Stimulated activated CD4-positive, alpha-beta T cell treated with anti-CD3 and anti-CD28 coated beads, Interleukin-15, amount 100 ng/mL, for 1 hour (primary cell): ENCODE results near the gene LATS2.
"Not testable (repeated sequence)": the region's sequence is repeated elsewhere in the genome, so short reads cannot be mapped to it uniquely, and the experiment has no call there.

Experiments
- DNase-seq, 2 donors: peaks; one replicate each; pipeline ENCODE4 v3.0.0-alpha.2; 2020; ENCODE audit warnings: low read depth in 1 of 2, low spot score in 1 of 2

Gene LATS2

DNA sequence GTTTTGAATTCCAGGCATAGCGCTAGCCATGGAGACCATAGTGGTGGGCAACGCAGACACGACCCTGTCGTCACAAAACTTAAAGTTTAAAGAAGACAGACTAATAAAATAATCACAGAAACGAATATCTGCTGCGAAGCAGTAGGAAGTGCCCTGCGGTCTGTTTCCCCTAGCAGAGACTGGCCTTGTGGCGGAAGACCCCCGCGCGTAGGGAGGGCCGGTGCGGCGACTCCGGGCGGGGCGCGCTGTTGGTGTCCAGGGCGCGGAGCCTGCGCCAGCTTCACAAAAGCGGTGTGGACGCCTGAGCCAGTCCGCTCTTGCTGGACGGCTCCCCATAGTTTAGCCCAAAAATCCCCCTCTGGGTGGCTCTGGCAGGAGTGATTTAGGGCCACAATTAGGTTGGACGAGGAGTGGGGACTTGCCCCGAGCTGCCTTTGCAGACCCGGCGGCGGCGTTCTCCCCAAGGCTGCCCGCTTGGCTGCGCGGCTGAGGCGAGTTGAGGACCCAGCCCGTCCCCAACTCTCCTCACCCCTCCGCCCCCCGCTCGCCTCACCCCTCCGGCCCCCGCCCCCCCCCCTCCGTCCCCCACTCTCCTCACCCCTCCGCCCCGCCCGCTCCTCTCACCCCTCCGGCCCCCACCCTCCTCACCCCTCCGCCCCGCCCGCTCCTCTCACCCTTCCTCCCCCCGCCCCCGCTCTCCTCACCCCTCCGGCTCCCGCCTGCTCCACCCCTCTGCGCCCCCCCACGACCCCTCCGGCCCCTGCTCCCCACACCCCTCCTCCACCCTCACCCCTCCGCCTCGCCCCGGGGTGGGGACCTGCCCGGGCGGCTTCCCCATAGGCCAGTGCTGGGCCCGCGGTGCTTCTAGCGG, 14.2 kb upstream of the LATS2 start:
- DNase-seq: no peak

DNA sequence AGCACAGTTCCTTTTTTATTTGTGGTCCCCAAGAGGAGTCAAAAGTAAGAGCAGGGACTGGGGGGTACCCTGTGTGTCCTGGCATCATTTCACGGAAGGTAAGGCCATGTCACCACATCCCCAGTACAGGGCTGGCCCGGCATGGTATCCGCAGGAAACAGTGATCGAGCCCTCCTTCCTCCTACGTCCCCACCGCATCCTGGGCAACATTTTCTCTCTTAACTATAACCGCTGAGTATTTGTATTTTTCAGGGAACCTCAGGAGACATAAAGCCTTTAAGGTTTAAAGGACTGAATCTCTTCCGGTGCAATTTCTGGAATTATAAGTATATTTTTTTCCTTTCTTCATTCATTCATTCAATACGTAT, 13.6 kb upstream of the LATS2 start:
- DNase-seq: no peak

DNA sequence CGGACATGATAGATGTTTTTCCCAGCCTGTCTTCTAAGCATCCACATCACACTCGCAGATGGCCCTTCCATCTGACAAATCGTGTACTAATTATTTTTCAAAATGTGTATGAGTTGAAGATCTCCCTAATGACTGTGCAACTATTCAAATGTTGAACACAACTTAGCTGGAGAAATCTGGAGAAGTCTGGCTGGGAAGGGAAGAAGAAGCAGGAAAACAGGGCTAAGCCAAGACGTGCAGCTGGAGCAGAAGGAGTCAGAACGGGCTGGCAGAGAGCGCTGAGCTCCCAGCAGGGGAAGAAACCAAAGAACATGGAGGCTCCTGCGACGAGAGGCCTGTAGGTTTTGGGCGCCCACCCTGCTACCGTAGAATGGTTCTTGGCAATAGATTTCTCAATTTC, 13.2 kb upstream of the LATS2 start:
- no peak for DNase-seq

DNA sequence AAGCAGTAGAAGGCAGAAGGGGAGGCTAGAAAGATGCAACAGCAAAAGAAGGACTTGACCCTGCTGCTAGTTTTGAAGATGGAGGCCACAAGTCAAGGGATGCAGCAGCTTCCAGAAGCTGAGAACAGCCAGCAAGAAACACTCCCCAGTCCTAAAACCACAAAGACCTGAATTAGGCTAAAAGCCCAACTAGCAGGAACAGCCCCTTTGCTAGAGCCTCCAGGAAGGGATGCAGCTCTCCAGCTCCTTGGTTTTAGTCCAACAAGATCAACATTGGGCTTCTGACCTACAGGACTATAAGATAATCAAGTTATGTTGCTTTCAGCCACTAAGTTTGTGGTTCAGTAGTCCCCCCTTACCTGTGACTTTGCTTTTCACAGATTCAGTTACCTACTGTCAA, 10.5 kb upstream of the LATS2 start:
- no peak for DNase-seq

DNA sequence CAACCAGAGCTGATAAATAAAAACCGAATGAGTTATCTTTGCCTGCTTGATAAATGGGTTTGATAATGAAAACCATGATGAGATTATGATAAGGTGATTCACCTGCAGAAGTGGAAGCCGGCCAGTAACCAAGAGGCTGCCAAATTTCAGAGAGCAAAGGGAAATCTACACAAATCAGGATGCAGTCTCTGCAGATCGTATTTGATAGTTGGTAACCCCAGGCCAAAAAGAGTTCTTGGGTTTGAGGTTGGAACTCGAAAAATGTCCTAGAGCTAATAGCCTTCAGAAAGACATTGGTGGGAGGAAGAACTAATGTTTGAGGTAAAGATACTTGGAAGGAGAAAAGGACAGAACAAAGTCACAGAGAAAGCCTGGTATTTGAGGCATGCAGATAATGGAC, 9.6 kb upstream of the LATS2 start:
- DNase-seq: no peak

DNA sequence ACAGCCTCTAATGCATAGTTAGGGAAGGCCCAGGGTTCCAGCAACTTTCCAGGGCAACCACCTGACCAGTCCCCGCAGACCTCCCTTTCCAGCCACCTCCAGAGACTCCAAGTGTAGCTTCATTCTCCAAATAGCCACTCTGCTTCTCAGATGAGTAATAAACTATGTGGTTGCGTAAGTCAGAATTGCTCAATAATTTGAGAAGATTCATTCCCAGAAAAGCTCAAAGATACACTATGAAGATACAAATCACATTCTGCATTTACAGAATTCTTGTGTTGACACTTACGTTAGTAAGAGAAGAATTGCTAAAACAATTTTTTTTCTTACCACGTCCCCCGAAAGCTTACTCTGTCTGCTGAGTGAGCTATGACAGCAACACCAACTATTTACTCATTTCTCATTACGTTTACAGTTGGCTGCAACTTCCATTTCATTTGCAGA, 8.2 kb upstream of the LATS2 start:
- DNase-seq: no peak

DNA sequence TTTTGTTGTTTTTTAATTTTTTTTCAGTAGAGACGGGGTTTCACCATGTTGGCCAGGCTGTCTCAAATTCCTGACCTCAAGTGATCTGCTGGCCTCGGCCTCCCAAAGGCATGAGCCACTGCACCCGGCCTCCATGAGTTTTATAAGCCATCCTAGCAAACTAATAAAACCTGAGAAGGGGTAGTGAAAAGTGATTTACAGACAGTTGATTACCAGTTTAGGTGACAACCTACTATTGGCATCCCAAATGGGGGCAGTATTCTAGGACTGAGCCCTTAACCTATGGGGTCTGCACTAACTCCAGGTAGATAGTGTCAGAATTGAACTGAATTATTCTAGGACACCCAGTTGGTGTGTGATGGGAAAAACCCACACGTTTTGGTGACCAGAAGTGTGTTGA, 6.5 kb upstream of the LATS2 start:
- no peak for DNase-seq

DNA sequence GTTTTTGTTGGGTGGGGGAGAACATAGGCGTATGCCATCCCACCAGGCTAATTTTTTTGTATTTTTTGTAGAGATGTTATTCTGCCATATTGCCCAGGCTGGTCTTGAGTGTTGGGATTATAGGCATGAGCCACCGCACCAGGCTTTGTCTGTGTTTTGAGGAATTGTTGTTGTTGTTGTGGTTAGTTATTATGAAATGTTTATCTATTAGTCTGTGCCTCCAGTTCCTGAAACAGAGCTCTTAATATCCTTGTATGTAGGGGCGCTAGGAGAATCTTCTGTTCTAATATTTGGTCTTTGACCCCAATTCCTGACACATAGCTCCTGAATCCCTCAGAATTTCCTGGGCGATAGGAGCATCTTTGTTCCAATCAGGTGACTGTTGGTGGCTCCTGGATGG, 5.6 kb upstream of the LATS2 start:
- no peak for DNase-seq

DNA sequence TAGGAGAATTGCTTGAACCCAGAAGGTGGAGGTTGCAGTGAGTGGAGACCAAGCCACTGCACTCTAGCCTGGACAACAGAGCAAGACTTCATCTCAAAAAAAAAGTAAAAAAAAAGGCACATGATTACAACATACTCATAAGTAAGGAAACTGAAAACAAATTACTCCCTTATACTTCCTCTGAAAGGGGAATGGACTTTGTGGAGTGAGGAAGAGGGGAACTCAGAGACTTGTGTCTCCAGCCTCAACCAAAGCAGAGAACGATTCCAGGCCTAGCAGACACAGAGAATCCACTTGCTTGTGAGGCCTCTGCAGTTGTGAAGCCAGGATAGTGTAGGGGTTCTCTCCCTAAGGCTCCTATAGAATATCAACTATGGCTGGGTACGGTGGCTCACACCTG, 4.3 kb upstream of the LATS2 start:
- DNase-seq: no peak

DNA sequence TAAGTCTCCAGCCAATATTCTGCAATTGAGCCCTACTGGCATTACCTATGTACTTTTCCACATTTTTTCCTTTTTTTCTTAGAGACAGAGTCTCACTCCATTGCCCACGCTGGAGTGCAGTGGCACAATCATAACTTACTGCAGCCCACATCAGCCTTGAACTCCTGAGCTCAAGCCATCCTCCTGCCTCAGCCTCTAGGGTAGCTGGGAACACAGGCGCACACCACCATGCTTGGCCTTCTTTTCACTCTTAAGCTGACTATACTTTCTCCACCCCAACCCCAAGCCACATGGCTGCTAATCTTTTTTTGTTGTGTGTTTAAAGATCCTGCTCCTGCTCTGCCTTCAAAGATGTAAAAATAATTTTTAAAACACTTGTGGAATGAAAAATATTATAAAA, 1.6 kb upstream of the LATS2 start:
- DNase-seq: no peak

DNA sequence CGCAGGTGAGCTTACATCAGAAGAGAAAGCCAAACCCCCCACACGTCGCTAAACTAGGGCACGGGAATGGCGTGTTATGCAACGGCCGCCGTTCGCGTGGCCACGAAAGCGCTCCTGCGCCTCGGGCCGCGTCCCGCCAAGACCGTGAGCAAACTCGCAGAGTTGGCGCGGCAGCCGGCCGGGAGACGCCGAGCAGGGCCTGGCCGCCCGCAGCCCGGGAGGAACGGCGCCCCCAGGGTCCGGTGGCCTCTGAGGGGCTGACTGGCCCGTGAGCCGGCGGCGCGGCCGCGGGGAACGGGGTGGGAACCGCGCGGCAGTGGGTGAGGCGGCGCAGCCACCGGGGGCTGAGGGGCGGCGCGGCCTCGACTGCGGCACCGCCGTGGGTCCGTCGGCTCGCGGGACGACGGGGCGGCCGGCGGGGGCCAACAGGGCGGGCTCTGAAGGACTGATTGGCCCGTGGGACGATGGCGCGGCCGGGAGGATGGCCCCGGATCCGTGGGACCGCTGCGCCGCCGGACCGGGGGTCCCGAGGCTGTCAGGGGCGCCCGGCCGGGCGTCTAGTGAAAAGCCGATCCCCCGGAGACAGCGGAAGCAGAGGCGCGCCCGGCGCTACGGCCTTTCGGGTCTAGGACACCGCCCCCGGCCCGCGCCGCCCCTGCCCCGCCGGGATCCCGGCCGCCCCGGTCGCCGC, 903 bp downstream of the LATS2 start:
- DNase-seq: no peak

DNA sequence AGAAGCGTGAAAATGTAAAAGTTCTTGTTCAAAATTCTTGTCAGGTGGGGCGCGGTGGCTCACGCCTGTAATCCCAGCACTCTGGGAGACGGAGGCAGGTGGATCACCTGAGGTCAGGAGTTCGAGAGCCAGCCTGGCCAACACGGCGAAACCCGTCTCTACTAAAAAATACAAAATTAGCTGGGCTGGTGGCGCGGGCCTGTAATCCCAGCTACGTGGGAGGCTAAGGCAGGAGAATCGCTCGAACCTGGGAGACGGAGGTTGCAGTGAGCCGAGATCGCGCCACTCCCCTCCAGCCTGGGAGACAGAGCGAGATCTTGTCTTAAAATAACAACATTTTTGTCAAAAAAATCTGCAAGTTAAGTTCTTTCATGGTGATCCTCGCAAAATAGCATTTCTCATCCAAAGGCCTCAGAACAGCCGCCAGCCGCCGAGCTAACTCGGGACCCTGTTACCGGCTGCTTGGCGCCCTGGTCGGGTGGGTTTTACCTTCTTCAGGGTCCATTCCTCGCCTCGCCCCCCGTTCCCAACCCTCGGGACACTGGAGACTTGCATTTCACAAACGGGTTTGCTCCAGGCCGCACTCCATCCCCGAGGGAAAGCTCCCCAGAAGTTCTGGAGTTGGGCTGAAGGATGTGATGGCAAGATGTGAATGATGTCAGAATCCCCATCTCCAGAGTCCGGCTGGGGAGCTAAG, 1.6 kb downstream of the LATS2 start:
- no peak for DNase-seq

DNA sequence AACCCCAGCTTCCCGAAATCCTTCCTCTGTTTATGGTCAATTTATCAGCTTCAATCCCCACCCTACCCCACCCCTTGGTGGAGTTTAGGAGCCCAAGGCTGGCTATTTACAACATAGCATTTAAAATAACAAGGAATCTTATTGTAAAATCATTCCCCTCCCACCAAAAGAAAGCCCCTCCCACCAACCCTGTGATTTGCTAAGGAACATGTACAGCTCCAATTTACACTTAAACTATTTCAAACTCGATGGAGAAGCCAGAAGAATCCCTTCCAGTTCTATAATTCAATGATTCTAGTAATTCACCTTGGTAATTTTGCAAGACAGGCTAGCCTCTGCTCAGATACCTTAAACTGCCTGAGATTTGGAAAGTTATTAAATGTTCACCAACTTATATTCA, 3.0 kb downstream of the LATS2 start:
- DNase-seq: no peak

DNA sequence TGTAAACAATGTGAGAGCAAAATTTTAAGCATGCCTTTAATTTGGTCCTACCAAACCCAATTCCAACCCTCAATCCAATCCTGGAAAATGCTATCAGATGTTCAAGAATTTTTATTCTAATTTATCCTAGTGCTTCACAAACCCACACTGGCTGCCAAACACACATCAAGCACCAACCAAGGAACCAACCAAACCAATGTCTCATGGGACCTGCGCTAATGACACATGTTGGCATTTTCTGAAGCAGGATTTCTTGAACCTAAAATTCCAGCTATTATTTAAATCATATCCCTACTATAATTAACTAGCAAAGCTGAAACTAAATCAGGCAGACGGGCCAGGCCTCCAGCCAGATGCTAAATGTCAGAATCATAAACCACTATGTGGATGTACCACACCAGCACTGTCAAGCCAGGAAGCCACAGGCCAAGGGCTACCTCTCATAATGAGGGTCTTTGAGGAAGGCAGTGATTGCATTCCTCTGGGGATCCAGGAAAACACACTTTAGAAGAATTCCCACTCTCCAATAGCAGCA, 5.8 kb downstream of the LATS2 start:
- DNase-seq: no peak

DNA sequence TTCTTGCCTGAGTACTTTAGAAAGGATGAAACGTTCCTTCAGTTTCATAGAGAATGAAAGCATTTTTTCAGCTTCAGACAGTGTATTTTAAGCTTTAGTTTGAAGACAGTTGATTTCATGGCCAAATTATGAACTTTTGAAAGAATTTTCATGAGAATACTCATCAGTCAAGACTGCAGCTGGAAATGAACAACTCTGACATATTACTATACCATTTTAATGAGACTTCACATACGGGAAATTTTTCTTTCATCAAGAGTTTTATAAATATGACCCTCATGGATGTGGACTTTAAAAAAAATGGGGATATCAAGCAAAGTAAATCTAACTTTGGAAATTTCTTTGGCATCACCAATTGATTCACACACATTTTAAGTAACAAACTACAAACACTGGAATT, 6.4 kb downstream of the LATS2 start:
- no peak for DNase-seq

DNA sequence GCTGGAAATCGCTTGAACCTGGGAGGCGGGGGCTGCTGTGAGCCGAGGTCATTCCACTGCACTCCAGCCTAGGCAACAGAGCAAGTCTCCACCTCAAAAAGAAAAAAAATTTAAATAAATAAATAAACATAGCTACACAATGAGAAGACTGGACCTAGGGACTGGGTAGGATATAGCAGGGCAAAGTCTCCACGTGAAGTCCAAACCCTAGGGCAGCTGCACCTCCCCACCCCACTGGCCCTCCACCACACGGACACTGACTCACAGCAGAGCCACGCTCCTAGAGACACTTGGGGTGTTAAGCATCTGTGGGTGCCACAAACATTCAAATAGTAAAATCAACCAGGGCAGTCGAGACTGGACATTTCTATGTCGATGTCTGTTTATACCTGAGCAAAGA, 7.1 kb downstream of the LATS2 start:
- DNase-seq: no peak

DNA sequence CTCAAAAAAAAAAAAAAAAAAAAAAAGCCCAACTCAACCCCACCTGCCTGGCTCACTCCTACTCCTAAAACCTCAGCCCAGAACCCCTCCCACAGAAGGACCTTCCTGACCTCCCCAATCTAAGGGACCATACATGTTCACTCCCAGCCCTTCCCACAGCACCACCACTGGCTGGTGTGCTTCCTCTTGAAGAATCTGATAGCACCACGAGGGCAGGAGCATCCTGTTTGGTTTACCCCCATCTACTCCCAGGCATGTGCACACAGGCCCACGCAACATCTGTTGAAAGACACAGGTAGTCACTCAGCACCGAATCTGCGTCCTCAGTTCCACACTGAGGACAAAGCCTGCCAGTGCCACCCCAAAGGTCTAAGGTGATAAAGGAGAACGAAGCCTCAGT, 8.2 kb downstream of the LATS2 start:
- DNase-seq: no peak

DNA sequence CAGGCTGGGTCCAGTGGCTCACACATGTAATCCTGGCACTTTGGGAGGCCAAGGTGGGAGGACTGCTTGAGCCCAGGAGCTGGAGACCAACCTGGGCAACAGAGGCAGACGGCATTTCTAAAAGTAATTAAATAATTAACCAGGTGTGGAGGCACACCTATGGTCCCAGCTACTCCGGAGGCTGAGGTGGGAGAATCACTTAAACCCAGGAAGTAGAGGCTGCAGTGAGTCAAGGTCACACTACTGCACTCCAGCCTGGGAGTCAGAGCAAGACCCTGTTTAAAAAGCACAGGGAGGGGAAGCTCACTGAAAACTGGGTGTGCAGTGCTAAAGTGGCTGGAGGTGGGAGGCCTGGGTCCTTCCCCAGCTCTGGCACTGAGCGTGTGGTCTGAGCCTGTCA, 9.7 kb downstream of the LATS2 start:
- no peak for DNase-seq

DNA sequence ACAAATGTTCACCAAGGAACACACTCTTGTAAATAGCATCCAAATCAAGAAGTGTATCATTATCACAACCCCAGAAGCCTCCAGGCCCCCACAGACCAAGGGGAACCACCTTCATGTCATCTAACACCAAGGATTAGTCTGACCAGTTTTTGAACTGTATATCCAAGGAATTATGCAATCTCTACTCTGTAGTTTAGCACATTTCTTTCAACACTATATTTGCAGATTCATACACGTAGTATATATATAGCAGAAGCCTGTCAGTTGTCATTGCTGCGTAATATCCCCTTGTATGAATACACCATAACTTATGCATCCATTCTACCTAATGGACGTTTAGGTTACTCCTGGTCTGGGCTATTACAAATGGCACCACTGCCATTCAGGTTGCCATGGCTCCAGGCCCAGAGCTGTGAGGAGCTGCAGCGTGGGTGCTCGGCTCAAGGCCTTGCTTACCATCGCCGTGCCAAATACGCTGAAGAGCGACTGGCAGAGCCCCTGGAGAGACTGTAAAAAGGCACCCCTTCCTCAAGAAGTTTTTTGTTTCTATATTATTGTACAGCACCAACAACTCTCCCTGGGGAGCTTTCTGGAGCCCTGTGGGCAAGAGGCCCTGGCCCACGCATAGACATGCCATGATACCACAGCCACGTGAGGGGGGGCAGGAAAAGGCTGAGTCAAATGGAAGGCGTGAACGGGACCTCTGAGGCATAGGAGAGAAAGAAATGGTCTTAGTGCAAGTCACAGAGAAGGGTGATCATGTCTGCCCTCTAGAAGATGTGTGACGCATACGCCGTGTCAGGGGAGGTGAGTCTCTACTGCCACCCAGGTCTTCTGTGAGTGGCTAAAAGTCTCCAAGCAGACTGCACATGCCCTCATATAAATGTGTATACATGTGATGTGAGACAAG, 10.8 kb downstream of the LATS2 start:
- no peak for DNase-seq

DNA sequence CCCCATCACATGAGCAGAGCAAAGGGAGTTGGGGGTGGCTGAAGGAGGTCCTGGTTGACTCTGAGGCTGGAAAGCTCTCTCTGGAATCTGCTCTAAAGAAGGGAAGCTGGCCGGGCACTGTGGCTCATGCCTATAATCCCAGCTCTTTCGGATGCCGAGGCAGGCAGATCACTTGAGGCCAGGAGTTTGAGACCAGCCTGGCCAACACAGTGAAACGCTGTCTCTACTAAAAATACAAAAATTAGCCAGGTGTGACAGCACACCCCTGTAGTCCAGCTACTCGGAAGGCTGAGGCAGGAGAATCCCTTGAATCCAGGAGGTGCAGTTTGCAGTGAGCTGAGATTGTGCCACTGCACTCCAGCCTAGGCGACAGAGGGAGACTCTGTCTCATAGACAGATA, 11.7 kb downstream of the LATS2 start:
- not testable (repeated sequence) for DNase-seq
